HG02884 (cell line): ENCODE measurements around the gene RBM19.
"Not testable (repeated sequence)": the region's sequence is repeated elsewhere in the genome, so short reads cannot be mapped to it uniquely, and the experiment has no call there.

Experiments used
- ATAC-seq: cut with Tn5 transposase; IDR thresholded peaks from one replicate; pipeline ENCODE4 v1.9.1; 2021; ENCODE audit warnings: mild to moderate bottlenecking, moderate library complexity; ENCODE audit not compliant: unreplicated experiment

RBM19 gene

DNA sequence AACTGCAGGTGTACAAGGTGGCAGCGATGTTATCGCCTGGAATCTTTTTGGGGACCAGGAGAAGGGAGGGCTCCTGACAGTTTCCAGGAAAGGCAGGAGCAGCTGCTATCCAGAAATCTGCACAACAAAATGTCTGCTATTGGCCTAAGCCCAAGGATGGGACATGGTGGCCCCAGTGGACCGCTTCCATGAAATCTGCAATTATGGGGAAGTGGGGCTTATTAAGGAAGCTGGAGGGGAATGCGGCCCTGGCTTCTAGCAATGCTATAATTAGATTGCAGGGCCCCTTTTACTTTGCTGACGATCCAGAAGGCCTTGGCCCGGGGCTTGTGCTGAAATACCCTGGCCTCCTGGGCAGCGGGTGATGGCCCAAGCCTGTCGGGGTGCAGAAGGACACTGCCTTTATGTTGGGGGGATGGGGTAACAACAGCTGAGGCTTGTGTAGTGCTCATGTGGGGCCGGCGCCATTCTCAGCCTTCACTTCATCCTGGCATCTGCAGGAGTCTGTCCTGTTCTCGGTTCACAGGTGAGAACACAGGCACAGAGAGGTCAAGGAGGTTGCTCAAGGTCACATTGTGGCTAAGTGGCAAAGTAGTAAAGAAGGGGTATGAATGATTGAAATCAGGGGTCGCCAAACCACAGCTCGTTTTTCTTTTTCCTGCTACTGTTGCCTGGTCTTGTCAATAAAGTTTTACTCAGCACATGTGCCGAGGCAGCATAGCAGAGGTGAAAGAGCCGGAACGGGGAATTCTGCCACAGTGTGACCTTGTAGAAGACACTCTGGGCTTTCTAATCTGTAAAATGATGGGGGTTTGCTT is 153.5 kb downstream of the RBM19 start:
- no peak for ATAC-seq

DNA sequence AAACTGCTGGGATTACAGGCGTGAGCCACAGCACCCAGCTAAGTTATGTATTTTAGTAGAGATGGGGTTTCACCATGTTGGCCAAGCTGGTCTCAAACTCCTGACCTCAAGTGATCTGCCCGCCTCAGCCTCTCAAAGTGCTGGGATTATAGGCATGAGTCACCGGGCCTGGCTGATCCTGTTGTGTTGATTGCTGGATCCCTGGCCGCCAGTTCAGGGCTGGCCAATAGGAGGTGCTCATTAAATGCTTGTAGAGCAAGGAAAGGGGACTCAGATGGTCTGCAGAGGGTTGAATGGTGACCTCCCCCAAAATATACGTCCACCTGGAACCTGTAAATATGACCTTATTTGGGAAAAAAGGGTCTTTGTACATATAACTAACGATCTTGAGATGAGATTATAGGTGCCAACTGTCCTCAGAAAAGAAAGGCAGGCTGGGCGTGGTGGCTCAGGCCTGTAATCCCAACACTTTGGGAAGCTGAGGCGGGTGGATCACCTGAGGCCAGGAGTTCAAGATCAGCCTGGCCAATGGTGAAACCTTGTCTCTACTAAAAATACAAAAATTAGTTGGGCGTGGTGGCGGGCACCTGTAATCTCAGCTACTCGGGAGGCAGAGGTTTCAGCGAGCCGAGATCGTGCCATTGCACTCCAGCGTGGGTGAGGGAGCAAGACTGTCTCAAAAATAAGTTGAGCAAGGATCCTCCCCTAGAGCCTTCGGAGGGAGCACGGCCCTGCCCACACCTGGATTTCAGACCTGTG is 156.5 kb downstream of the RBM19 start:
- ATAC-seq, result not testable (repeated sequence)

DNA sequence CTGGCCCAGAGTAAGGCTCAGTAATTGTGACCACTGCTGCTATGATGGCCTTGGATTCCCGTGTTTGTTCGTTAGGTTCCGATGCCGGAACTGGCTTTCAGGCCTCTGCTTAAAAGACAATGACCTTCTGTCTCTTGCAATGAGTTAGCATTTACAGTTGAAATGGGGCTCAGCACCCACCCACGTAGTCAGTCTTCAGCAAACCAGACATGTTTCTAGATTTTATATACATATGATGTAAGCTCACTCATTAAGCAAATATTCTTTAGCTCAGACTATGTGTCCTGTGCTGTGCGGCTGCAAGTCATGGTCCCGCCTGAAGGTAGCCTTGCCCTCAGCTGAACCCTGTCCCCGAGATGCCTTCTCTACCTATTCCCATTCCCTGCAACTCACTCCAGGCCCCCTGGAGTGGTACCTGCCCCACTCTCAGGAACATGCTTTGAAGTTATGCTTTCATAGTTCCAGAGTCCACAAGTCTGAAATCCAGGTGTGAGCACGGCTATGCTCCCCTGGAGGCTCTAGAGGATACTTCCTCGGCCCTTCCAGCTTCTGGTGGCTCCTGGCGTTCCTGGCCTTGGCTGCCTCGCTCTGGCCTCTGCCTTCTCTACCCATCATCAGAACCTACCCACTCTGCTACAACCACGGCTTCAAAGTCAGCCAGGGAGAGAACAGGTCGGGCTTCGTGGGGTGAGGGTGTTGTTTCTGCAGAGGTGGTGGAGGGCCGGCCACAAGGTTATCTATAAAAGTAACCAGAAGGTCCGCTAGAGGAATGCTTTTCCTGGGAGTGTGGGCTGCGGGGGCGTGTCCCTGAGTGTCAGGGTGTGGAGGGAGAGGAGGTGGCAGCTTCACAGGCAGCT is 157.8 kb downstream of the RBM19 start:
- ATAC-seq, result no peak

DNA sequence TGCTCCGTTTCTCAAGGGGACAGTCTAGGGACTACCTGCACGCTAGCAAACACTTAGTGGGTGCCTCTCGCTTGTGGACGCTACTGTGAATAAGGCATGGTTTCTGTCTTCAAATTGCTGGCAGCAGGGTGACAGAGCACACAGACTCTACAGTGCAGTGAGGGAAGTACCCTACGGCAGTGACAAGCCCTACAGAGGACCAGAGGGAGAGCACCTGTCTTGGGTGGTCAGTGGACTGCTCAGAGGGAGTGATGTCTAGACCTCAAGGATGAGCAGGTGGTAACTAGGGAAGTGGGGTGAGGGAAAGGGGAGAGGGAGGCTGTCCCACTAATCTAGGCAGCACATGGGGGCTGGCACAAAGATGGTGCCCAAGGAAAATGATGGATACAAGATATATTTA is 160.5 kb downstream of the RBM19 start:
- ATAC-seq, result no peak

DNA sequence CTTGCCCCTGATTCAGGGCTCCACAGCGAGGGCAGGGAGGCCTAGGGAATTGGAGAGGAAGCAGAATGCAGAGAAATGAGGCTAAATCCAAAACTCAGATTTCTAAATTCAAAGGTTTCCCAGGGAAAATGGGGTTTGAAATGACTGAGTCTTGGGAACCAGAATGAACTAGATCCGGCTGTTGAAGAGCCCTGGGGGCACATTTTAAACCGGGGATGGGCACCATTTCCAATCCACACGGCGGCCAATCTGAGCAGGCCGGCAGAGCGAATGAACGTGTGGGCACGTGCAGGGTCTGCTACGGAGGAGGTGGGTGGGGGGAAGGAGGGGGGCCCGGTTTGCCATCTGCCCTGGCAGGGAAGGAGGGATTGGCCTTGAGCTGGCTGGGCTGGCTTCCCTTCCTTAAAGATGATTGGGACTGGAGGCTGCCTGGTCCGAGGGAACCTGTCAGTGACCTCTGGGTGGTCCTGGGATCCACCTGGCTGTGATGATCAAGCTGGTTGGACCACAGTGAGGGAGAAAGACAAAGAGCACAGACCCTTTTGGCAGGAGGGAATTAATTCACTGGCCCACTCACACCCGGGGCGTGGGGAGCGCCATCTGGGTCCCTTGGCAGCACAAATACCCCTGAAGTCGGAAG is 161.0 kb downstream of the RBM19 start:
- no peak for ATAC-seq

DNA sequence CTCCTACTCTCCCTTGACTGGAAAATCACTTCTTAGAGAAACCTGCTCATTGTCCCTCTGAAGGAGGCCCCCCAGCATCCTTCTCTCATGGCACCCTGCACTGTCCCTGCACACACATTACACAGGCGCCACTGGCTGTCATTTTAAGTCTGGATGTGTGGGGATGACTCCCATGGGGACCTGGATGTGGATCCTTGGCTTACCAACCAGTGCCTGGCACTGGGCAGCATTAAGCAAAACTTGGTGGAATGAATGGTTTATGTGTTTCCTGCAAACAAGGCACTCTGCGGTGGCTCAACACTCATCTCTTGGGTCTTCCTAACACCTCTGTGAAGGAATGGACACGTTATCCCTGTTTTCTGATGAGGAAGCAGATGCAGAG is 162.4 kb downstream of the RBM19 start:
- no peak for ATAC-seq

DNA sequence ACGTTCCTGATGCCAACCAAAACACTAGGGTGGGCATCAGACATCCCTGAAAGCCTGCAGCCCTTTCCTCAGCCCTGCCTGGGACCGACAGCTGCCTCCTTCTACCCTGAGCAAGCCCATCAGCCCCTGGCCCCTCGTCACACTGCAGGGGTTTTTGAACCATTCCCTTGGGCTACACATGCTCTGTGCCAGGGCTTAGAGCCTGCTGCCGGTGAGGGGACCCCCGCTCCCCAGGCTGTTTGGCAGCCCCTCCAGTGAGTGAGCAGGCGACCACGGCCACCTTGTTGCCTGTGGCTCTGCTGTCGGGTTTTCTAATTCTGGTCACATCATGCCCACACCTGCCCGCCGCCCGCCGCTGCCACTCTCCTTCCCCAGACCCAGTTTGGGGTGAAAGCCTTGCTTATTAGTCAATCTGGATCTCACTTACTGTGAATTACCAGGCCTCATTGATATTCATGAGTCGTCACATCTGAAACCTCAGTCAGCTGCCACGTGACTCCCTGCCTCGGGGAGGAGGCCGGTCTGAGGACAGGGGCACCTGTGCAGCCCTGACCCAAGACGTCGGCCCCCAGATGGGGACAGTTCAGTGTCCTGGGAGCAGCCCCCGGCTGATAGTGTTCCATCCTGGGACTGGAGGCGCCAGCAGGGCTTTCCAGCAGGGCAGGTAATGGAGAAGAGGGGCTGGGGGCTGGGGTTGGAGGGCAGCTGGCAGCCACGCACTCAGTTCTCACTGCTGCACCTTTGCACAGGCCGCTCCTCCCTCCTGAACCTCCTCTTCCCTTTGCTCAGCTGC is 163.0 kb downstream of the RBM19 start:
- ATAC-seq, result no peak

DNA sequence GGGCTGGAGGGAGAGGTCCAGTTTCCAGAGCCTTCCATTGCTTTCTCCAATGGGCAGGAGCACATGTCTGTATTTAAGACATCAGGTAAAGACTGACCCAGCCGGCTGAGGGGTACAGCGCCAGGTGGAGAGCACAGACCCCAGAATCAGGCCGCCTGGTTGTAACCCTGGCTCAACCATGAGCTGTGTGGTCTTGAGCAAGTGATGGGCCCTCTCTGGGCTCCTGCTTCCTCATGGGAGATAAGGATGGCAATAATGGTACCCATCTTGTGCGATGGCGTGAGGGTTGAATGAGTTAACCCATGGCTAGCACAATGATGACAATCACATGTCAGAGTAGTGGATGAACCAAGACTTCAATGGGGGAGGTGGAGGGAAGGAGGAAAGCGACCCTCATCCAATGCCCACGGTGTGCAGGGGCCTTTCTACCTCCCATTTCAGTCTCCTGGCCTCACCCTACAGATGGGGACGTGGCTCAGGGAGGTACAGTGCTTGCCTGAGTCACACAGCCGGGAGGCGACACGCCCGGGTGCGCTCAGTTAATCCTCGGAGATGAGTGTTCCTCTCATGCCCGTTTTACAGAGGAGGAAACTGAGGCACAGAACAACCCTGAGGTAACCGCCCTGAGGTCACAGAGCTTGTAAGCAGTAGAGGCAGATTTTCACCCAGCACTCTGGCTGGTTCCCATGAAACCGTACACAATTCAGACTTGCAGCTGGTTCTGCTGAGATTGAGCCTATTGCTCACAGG is 163.9 kb downstream of the RBM19 start:
- no peak for ATAC-seq

DNA sequence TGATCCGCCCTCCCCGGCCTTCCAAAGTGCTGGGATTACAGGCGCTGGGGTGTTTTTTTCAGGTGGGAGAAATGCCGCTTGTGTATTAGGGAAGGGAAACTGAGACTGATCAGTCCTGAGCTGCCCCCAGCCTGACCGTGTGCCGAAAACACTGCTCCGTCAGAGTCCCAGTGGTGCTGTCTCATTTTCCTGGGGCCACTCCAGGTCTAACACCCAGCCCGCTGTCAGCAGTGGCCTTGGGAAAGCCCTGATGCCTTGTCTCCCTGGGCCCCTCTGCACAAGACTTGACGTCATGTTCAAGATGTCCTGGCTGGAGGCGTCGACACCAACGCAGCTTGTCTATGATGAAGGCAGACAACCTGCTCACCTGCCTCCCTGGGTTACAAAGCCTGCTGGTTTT is 165.9 kb downstream of the RBM19 start:
- ATAC-seq, result no peak

DNA sequence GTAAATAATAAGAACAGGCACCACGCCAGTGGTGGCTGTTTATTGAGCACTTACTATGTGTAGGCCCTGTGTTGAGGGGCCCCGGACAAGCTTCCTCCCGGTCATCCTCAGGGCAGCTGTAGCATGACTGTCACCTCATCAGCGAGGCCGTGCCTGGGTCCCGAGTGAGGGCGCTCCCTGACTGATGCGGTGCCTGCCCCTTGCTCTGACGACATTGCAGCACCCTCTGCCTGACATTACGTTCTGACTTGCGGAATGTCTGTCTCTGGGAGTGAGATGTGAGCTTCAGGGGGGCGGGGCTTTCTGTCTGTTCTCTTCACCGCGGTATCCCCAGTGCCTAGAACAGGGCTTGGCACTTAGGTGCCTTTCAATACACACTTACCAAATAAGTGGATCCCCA is 167.6 kb downstream of the RBM19 start:
- no peak for ATAC-seq

DNA sequence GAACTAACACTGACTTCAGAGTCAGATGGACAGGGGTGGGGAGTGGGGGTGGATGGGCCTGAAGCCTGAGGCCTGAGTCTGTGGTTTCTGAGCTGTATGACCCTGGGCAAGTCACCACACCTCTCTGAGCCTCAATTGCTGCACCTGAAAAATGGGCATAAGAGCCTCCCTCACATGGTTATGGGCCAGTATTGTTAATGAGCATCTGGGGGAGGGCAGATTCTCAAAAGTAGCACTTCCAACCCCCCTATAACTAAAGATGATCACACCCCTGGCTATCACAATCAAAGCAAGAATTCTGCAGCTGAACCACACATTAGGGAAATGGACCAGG is 168.6 kb downstream of the RBM19 start:
- ATAC-seq, result no peak

DNA sequence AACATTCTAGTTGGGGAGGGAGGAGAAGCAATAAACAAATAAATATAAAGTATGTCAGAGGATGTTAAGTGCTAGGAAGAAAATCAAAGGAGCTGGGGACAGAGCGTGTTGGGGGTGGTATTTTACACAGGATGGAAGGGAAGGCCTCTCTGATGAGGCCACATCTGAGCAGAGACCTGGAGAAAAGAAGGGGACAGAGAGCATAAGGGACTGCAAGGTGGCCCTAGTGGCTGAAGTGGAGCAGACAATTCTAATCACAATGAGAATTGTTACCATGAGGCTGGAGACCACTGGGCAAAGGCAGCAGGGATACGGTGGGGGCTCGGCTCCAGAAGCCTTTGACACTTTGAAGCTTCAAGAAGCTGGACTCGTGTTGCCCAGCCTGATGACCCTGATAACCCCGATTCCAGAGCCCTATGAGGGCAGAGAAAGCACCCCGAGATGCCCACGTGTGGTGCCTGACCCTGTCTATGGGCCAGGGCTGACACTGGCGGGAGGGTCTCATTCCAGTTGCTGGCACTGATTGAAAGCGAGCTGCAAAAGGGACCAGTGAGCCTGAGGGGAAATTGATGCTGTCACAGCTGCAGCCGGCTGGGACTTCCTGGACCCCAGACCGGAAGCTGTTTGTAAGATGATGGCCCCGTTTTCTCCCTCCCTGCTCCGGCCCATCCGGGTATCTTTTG is 169.1 kb downstream of the RBM19 start:
- ATAC-seq, result no peak

DNA sequence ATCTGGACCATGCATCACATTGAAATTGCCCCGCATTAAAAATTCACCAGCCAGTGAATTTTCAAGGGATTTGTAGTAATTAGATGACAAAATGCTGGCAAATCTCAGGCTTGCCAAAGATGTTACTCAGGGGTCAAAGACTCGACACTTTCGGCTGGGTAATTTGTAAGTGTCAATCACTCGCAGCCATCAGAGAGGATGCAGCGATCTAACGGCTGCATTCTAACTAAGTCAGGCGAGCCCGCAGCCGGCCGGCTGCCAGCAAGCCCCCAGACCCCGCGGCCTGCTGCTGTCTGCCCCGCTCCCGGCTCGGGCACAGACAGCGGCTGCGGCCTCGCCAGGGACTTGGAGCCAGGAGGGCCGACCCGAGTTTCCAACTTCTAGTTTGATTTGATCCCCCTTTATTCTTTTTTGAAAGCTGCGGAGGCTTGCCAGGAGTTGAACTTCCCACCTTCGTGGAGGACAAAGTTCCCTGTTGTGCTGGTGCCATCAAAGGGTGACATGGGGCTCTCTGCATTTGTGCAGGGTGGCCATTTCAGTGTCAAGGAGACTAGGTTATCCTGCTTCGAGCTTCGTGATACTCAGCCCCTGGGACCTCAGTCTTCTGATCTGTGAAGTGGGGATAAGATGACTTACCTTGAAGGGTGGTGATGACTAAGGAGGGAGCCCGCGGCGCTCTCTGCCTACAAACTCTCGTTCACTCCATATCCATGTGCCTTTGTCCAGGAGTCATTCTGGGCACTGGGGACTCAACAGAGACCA is 169.9 kb downstream of the RBM19 start:
- ATAC-seq, result no peak

DNA sequence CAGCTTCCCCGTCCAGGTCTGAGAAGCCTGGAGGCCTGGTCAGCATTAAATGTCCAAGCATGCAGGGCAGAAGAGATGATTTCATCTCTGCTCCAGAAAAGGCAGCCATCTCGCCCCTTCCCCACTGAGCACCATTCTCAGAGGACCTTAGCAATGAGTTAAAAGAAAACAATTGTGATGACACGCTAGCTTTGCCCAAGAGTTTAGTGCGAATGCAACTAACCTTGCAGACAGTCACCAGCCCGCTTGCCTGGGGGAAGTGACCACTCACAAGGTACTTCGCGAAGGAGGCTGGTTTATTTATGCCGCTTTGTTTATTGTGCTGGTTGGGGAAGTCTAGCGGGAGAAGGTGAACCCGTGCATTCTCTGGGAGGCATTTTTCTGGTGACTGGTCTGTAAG is 170.7 kb downstream of the RBM19 start:
- ATAC-seq, result no peak

DNA sequence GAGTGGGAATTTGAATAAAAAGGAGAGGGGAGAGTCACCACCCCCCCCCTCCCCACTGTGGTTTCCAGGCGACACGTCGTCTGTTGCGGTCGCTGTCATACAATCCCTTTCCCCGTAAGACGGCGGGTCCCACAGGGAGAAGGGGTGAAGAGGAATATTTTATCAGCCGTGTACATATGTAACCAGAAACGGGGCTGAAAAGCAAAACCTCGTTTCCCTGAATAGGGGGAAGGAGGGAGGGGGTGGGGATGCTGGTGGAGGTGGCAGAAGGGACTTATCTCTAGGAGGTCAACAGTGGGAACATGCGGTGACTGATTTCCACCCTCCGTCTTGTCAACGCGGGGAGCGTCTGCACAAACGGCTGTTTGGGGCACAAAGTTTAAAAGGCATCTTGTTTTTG is 171.4 kb downstream of the RBM19 start:
- ATAC-seq, result no peak

DNA sequence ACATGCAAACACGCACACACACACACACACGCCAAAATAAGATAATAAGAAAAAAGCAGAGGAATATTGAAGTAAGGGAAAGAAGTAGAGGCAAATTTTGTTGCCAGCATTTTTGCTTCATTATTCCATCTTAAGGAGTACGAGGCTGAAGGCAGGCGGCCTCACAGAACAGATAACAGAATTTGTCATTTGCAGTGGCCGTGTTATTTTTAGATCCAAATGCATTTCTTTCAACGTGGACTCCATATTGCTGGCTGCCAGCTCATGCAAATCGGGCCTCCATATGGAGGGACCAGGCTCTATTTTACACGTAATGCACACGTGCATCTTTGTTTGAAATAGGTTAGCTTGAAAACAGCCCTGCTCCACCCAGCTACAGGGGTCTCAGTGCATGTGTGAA is 172.9 kb downstream of the RBM19 start:
- ATAC-seq, result no peak

DNA sequence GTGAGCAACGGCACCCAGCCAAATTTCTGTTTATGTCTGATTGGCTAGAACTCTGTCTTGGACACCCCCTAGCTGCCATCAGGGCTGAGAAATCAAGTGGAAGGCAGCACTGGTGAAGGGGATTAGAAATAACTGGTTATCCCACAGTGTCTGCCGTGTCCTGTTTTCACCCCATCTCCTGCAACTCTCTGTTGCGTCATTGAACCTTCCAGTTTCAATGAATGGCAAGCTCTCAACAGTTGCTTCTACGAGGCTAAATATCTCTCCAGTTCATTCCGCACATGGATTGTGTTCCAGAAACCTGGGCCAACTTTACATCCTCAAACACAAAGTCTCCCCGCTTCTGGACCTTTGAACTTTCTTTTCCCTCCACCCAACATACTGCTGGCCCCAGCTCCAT is 173.7 kb downstream of the RBM19 start:
- no peak for ATAC-seq
